T-cell (primary cell): ENCODE measurements around the gene GAS2L2. TPM values are rescaled to one million over a fixed set of nuclear protein-coding genes. Genes with fewer than 3 reads are reported as not detected.

ENCODE experiments used
- ATAC-seq, 4 experiments: fragments of 200-7000 bp in 3 of 4; fragments of 150-1000 bp in 1 of 4; cut with Tn5 transposase; replicated peaks in 1 of 4; 1 replicate in 3 of 4; 2 replicates in 1 of 4; pipeline ENCODE4 v1.10.0; 2021; ENCODE audit warnings: moderate library complexity in 3 of 4, mild to moderate bottlenecking in 2 of 4, moderate number of reproducible peaks in 1 of 4
- CTCF ChIA-PET, 2 donors: fragments of 300-600 bp; sonication (Branson Sonifier 250); formaldehyde crosslinking; loops; one replicate each; lab custom pipeline; 2022; ENCODE audit warnings: antibody characterized with exemption in 2 of 2; lab: Charles Lee
- POLR2A ChIA-PET, 2 donors: fragments of 300-600 bp; sonication (Branson Sonifier 250); formaldehyde crosslinking; loops; one replicate each; lab custom pipeline; 2022; ENCODE audit warnings: antibody characterized with exemption in 2 of 2; lab: Charles Lee
- DNase-seq, 35 experiments: peaks; one replicate each; pipeline versions ENCODE4 v3.0.0 to v3.0.0-alpha.2; 2013 to 2023
- H3K27ac ChIP-seq: one replicate; pipeline ENCODE4 v1.5.1; 2013; ENCODE audit warnings: low read length
- H3K27me3 ChIP-seq, 2 experiments: replicated peaks in 1 of 2; 1 replicate in 1 of 2; 2 replicates in 1 of 2; pipeline versions ENCODE4 v1.6.1 to v1.7.0; 2013; ENCODE audit warnings: low read length in 1 of 2, mixed read lengths in 1 of 2; ENCODE audit not compliant: control insufficient read depth in 2 of 2, insufficient read depth in 2 of 2; ENCODE audit errors: extremely low read depth in 1 of 2
- H3K36me3 ChIP-seq, 2 donors: 1 replicate in 1 of 2; 2 replicates in 1 of 2; pipeline versions ENCODE4 v1.6.1 to v1.7.0; 2013; ENCODE audit warnings: low read length in 1 of 2; ENCODE audit not compliant: control insufficient read depth in 2 of 2, insufficient read depth in 1 of 2; ENCODE audit errors: extremely low read depth in 1 of 2
- H3K4me1 ChIP-seq, 2 experiments: 1 replicate in 1 of 2; 2 replicates in 1 of 2; pipeline versions ENCODE4 v1.6.1 to v1.7.0; 2013; ENCODE audit warnings: low read length in 2 of 2, mixed read lengths in 1 of 2; ENCODE audit not compliant: insufficient read depth in 2 of 2, control insufficient read depth in 1 of 2; ENCODE audit errors: extremely low read depth in 1 of 2
- H3K4me3 ChIP-seq, 2 donors: 1 replicate in 1 of 2; 2 replicates in 1 of 2; pipeline versions ENCODE4 v1.5.1 to v1.7.0; 2013; ENCODE audit warnings: mild to moderate bottlenecking in 2 of 2, low read length in 1 of 2, moderate library complexity in 1 of 2; ENCODE audit not compliant: control insufficient read depth in 1 of 2; ENCODE audit errors: extremely low read depth in 1 of 2
- H3K9me3 ChIP-seq: 2 replicates; pipeline ENCODE4 v1.7.0; 2013
- H3K27ac Mint-ChIP-seq, 2 donors: one replicate each; pipeline ENCODE4 v1.8.0; 2020 to 2021; ENCODE audit warnings: mild to moderate bottlenecking in 2 of 2, mixed read lengths in 2 of 2
- H3K27me3 Mint-ChIP-seq, 2 donors: one replicate each; pipeline ENCODE4 v1.8.0; 2021 to 2022; ENCODE audit warnings: mixed read lengths in 2 of 2
- H3K36me3 Mint-ChIP-seq: one replicate; pipeline ENCODE4 v1.8.0; 2021; ENCODE audit warnings: mixed read lengths
- H3K4me1 Mint-ChIP-seq, 3 donors: one replicate each; pipeline ENCODE4 v1.8.0; 2020 to 2022; ENCODE audit warnings: mixed read lengths in 3 of 3, mild to moderate bottlenecking in 1 of 3
- H3K4me3 Mint-ChIP-seq, 3 donors: one replicate each; pipeline ENCODE4 v1.8.0; 2020 to 2022; ENCODE audit warnings: mild to moderate bottlenecking in 3 of 3, mixed read lengths in 3 of 3, moderate library complexity in 3 of 3
- H3K9me3 Mint-ChIP-seq, 3 donors: one replicate each; pipeline ENCODE4 v1.8.0; 2020 to 2022; ENCODE audit warnings: mixed read lengths in 3 of 3
- WGBS: methylation state at CpG from one replicate; pipeline ENCODE4 v1.1.5; 2013; ENCODE audit warnings: missing lambda C conversion rate; ENCODE audit not compliant: insufficient coverage; 5-methylcytosine and 5-hydroxymethylcytosine counted together
- total RNA-seq, 35 experiments: library from RNA in 6 of 35; stranded (reverse) in 6 of 35; fragments of 120-200 nt in 1 of 35; gene quantifications; one replicate each; pipeline versions ENCODE4 v1.2.1 to v1.2.4 and lab custom pipeline; 2013 to 2026

Gene GAS2L2
- total RNA-seq (under 1 TPM in 4 of 5 donors, not detected in 1; 0.07 to 0.26 (median 0.21) TPM), total RNA-seq (lab: John Stamatoyannopoulos, UW) (0 to 0.57 (median 0.18) reads per million in 29 experiments)
- 0.07 TPM for total RNA-seq (2013)

DNA sequence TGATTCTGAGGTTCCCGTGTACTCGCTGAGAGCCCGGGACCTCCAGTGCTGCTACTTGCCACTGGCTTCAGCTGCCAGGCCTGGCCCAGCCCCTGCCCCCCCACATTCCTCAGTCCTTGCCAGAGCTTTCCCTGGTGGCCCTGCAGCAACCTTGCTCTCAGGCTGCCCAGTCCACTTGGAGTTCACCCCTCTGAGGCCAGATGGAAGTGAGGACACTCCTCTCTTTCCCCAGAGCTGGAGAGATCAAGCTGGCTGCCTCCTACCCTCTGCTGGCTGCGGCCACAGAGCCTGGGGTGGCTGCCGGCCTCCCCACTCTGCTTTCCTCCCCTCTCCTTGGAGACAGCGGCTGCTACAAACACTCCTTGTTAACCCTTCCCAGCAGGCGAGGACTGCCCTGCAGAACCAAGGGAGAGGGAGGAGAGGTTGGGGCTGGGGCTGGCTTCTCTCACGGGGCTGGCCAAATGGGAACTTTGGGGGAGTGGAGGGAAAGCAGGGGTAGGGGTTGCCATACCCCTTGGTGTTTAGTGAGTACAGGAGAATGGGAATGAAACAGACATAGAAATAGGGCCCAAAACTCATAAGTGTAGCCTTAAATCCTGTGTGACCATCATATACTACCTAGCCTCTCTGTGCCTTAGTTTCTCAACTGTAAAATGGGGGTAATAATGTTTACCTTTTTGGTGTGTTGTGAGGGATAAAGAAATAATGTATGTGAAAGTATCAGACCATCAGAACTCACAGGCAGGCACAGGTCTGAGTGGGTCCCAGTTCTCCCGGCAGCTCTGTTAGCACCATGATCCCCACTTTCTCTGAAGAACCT, at the start of gene GAS2L2:
Gene GAS2L2, minus strand, starts transcription at position 295 of the 820 bp plus-strand sequence. CDS start 389 bp downstream, outside the sequence.
- H3K4me3 Mint-ChIP-seq, result no peak within 1 kb of the TSS
- H3K27me3 Mint-ChIP-seq, result peaks cover 26 to 47% of the 10 kb centered on the region in 2 donors
- POLR2A ChIA-PET, result no interaction called here
- no peak within 1 kb of the TSS for H3K27ac ChIP-seq
- peaks cover 0 to 42% of the 10 kb centered on the region in 2 experiments for H3K27me3 ChIP-seq
- H3K36me3 Mint-ChIP-seq, result no peaks in the 10 kb centered on the region
- H3K9me3 ChIP-seq, result no peaks in the 10 kb centered on the region
- ATAC-seq, result no peak
- H3K4me1 ChIP-seq, result peaks cover 0 to 7% of the 10 kb centered on the region in 2 experiments
- no peaks in the 10 kb centered on the region for H3K36me3 ChIP-seq
- H3K4me1 Mint-ChIP-seq, result peaks cover 0 to 10% (median 10%) of the 10 kb centered on the region in 3 donors
- CTCF ChIA-PET, result no interaction called here
- no peak within 1 kb of the TSS for H3K4me3 ChIP-seq
- no peaks in the 10 kb centered on the region for H3K9me3 Mint-ChIP-seq
- no peak for DNase-seq
- 46% methylated on average over 4 of the region's 9 CpGs for WGBS
- no peak within 1 kb of the TSS for H3K27ac Mint-ChIP-seq

DNA sequence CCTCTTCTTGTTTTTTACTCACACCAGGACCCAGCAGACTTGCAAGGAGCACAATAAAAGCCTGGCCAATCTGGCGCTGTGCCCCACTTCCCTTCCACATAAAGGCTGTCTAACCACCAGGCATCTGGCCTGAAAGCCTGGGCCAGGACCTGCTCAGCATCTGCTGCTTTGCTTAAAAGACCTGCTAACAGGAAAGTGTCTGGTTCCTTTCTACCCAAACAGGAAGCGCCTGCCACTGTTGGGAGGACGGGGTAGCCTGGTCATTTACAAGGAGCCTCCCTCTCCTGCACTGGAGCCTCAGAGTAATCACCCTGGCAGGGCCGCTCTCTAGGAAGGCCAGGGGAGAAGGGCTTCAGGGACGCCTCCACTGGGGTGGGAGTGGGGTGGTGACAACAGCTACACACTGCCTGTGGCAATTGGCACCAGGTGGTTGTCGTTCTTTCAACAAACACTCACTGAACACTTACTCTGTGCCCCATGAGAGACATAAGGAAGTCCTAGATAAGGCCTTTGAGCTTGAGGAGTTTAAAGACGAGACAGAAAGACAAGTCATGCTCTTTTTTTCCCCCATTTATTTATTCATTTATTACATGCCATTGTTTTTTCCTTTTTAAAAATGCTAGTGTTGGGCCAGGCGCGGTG, 48.7 kb upstream of the GAS2L2 start:
- ATAC-seq (peak; percentile 43 to 66 (median 57)), DNase-seq (peak in 15 of 35 experiments; percentile 14 to 50 (median 23))
- no peaks in the 10 kb centered on the region for H3K9me3 Mint-ChIP-seq
- peaks cover 3 to 14% of the 10 kb centered on the region in 2 donors for H3K27me3 Mint-ChIP-seq
- no peak overlapping the region for H3K4me3 ChIP-seq
- H3K27me3 ChIP-seq, result peaks cover 0 to 16% of the 10 kb centered on the region in 2 experiments
- peak overlapping the region; percentile 89 to 91 for H3K27ac Mint-ChIP-seq
- ChIA-PET POLR2A (no interaction called here), CTCF (no interaction called here)
- no peaks in the 10 kb centered on the region for H3K36me3 Mint-ChIP-seq
- H3K4me1 Mint-ChIP-seq, result peaks cover 26 to 30% (median 26%) of the 10 kb centered on the region in 3 donors
- H3K4me3 Mint-ChIP-seq, result peak overlapping the region in 2 of 3 donors; percentile 18 to 63
- no peaks in the 10 kb centered on the region for H3K36me3 ChIP-seq
- no peaks in the 10 kb centered on the region for H3K9me3 ChIP-seq
- no peak overlapping the region for H3K27ac ChIP-seq
- 50% methylated on average over 3 of the region's 9 CpGs for WGBS
- H3K4me1 ChIP-seq, result peaks cover 8 to 14% of the 10 kb centered on the region in 2 experiments

DNA sequence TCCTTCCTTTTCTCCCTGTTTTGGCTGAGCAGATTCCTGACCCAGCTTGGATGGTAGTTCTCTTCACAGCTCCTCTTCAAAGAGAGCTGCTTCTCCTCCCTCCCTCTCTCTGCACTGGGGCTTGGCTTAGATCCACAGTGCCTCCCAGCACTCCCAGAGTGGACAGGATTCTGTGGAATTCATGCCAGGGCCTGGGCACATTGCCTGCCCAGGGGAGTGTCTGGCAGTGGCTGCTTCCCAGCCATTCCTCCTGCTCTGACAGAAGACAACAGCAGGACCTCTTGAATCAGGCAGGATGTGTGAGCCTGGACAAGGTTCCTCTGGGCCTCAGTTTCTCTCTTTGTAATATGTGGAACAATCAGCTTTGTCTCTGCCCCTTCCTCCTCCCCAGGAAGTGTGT, 46.9 kb upstream of the GAS2L2 start:
- ATAC-seq, result no peak
- POLR2A ChIA-PET, result no interaction called here
- H3K27ac Mint-ChIP-seq, result peak overlapping the region; percentile 21 to 56

DNA sequence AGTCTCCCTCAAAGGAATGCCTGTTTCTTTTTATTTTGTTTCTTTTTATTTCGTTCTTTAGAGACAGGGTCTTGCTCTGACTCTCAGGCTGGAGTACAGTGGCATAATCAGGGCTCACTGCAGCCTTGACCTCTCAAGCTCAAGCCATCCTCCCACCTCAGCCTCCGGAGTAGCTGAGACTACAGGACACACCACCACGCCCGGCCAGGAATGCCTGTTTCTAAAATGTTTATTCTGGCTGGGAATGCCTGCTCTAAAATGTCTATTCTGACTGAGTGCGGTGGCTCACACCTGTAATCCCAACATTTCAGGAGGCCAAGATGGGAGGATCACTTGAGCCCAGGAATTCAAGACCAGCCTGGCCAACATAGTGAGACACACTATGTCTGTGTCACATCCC, 44.9 kb upstream of the GAS2L2 start:
- POLR2A ChIA-PET, result no interaction called here

More for the DNA sequence above, 46.9 kb upstream of the GAS2L2 start:
- H3K36me3 Mint-ChIP-seq, result no peaks in the 10 kb centered on the region
- no peak overlapping the region for H3K4me3 Mint-ChIP-seq
- peaks cover 8 to 22% of the 10 kb centered on the region in 2 experiments for H3K4me1 ChIP-seq
- CTCF ChIA-PET, result interaction anchor here in 1 of 2 donors (0.9 kb wide), 1 partner anchor 9 kb away, joined by 4 read pairs; no protein-coding TSS in a partner anchor
- peaks cover 0 to 22% of the 10 kb centered on the region in 2 experiments for H3K27me3 ChIP-seq
- H3K27ac ChIP-seq, result no peak overlapping the region
- H3K9me3 Mint-ChIP-seq, result no peaks in the 10 kb centered on the region
- peaks cover 3 to 23% of the 10 kb centered on the region in 2 donors for H3K27me3 Mint-ChIP-seq
- DNase-seq, result no peak
- peaks cover 30 to 37% (median 35%) of the 10 kb centered on the region in 3 donors for H3K4me1 Mint-ChIP-seq
- H3K4me3 ChIP-seq, result no peak overlapping the region
- no peaks in the 10 kb centered on the region for H3K9me3 ChIP-seq
- no peaks in the 10 kb centered on the region for H3K36me3 ChIP-seq

DNA sequence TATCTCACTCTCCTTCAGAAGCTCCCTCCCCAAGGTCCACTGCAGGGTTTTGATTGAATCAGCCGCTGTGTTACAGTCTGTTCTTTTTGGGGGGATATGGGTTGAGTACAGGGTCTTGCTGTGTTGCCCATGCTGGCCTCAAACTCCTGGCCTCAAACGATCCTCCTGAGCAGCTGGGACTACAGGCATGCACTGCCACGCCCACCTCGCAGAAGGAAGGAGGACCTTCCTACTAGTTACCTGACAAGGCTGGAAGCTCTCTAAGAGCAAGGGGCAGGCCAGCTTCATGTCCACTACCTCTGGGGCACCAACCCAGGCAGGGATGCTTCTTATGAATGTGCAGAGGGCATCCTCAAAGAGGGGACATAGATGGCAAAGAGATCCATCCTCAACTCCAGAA, 44.3 kb upstream of the GAS2L2 start:
- no peak for ATAC-seq

More for the DNA sequence above, 44.9 kb upstream of the GAS2L2 start:
- Histone ChIP-seq H3K4me3 (no peak overlapping the region), H3K27me3 (peaks cover 0 to 41% of the 10 kb centered on the region in 2 experiments), H3K4me1 (peaks cover 5 to 27% of the 10 kb centered on the region in 2 experiments), H3K27ac (no peak overlapping the region), H3K9me3 (no peaks in the 10 kb centered on the region), H3K36me3 (no peaks in the 10 kb centered on the region)
- no peak overlapping the region for H3K27ac Mint-ChIP-seq
- peaks cover 34 to 39% (median 37%) of the 10 kb centered on the region in 3 donors for H3K4me1 Mint-ChIP-seq
- peaks cover 3 to 40% of the 10 kb centered on the region in 2 donors for H3K27me3 Mint-ChIP-seq
- no peaks in the 10 kb centered on the region for H3K9me3 Mint-ChIP-seq
- no peaks in the 10 kb centered on the region for H3K36me3 Mint-ChIP-seq
- CTCF ChIA-PET, result no interaction called here
- ATAC-seq (no peak), DNase-seq (no peak)
- no peak overlapping the region for H3K4me3 Mint-ChIP-seq
- 97% methylated on average over 5 of the region's 5 CpGs for WGBS

DNA sequence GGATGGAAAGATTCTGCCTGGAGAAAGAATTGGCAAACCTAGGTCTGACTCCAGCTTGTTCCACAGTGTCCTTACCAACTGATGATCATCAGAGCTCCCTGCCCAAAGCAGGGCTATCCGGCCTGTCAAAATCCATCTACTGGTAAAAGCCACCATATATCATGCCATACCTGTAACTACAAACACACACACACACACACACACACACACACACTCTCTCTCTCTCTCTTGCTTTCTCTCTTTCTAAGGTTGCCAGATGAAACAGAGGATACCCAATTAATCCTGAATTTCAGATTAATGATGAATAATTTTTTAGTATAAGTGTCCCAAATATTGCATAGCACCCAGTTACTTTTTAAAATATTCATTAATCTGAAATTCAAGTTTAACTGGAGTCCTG, 43.9 kb upstream of the GAS2L2 start:
- H3K36me3 Mint-ChIP-seq, result no peaks in the 10 kb centered on the region
- ChIA-PET POLR2A (interaction anchor here (0.6 kb wide), 4 partner anchors 19 to 190 kb away, joined by 3 to 5 read pairs (median 4); no protein-coding TSS in a partner anchor), CTCF (interaction anchor here (0.6 to 1.2 kb wide), 4 partner anchors 11 to 101 kb away, joined by 3 to 6 read pairs (median 3); no protein-coding TSS in a partner anchor)
- Histone ChIP-seq H3K4me1 (peaks cover 5 to 27% of the 10 kb centered on the region in 2 experiments), H3K27me3 (peaks cover 0 to 44% of the 10 kb centered on the region in 2 experiments), H3K4me3 (no peak overlapping the region), H3K9me3 (no peaks in the 10 kb centered on the region), H3K27ac (no peak overlapping the region), H3K36me3 (no peaks in the 10 kb centered on the region)
- no peak overlapping the region for H3K27ac Mint-ChIP-seq
- peaks cover 30 to 36% (median 35%) of the 10 kb centered on the region in 3 donors for H3K4me1 Mint-ChIP-seq
- peaks cover 11 to 47% of the 10 kb centered on the region in 2 donors for H3K27me3 Mint-ChIP-seq
- ATAC-seq (no peak), DNase-seq (no peak)
- no peaks in the 10 kb centered on the region for H3K9me3 Mint-ChIP-seq
- WGBS, result 71% methylated on average over 1 of the region's 1 CpG
- peak overlapping the region in 1 of 3 donors; percentile 23 for H3K4me3 Mint-ChIP-seq

More for the DNA sequence above, 44.3 kb upstream of the GAS2L2 start:
- Mint-ChIP-seq H3K36me3 (no peaks in the 10 kb centered on the region), H3K27me3 (peaks cover 7 to 42% of the 10 kb centered on the region in 2 donors), H3K4me1 (peaks cover 30 to 35% (median 33%) of the 10 kb centered on the region in 3 donors), H3K9me3 (no peaks in the 10 kb centered on the region), H3K27ac (no peak overlapping the region), H3K4me3 (peak overlapping the region in 2 of 3 donors; percentile 21 to 23)
- POLR2A ChIA-PET, result interaction anchor here (0.6 kb wide), 2 partner anchors 19 to 23 kb away, joined by 3 to 5 read pairs; no protein-coding TSS in a partner anchor
- no peaks in the 10 kb centered on the region for H3K9me3 ChIP-seq
- CTCF ChIA-PET, result interaction anchor here in 1 of 2 donors (1.2 kb wide), 1 partner anchor 11 kb away, joined by 3 read pairs; no protein-coding TSS in a partner anchor
- no peak for DNase-seq
- WGBS, result 60% methylated on average over 3 of the region's 4 CpGs
- no peak overlapping the region for H3K27ac ChIP-seq
- peaks cover 0 to 41% of the 10 kb centered on the region in 2 experiments for H3K27me3 ChIP-seq
- no peaks in the 10 kb centered on the region for H3K36me3 ChIP-seq
- H3K4me3 ChIP-seq, result no peak overlapping the region
- peaks cover 5 to 27% of the 10 kb centered on the region in 2 experiments for H3K4me1 ChIP-seq
